Gastrocnemius medialis (tissue), 4 donors: ENCODE results near the gene HAVCR1.
"Not testable (repeated sequence)": the region's sequence is repeated elsewhere in the genome, so short reads cannot be mapped to it uniquely, and the experiment has no call there.

Experiments used
- CTCF ChIP-seq, 5 experiments: fragments of 450-650 bp in 3 of 5; fragments of 200-600 bp in 2 of 5; sonication (generic) in 2 of 5; IDR thresholded peaks in 4 of 5; conservative IDR thresholded peaks in 1 of 5; 1 replicate in 4 of 5; 2 replicates in 1 of 5; pipeline ENCODE4 v1.5.1; 2016 to 2019; ENCODE audit warnings: antibody characterized with exemption in 5 of 5, mild to moderate bottlenecking in 3 of 5, moderate library complexity in 3 of 5
- POLR2A ChIP-seq, 2 donors: fragments of 450-650 bp; IDR thresholded peaks; one replicate each; pipeline ENCODE4 v1.6.1; 2017; ENCODE audit warnings: antibody characterized with exemption in 2 of 2, mild to moderate bottlenecking in 2 of 2, moderate library complexity in 2 of 2

- not testable (repeated sequence) for TF ChIP-seq CTCF (IDR thresholded peaks at IDR 0.05 in 4 of 5, conservative IDR thresholded peaks at IDR 0.05 in 1 of 5); POLR2A (IDR thresholded peaks at IDR 0.05)
Measured at GRCh38 chr5:157034106-157035072, 24.5 kb downstream of the HAVCR1 start.
